ENCODE results near the gene PTPN22. TPM values are rescaled to one million over a fixed set of nuclear protein-coding genes. Genes with fewer than 3 reads are reported as not detected.
"Not testable (repeated sequence)": the region's sequence is repeated elsewhere in the genome, so short reads cannot be mapped to it uniquely, and the experiment has no call there.

Gene PTPN22
- total and polyA plus RNA-seq, 9 donors, result 0.24 to 4.2 (median 1.6) TPM

DNA sequence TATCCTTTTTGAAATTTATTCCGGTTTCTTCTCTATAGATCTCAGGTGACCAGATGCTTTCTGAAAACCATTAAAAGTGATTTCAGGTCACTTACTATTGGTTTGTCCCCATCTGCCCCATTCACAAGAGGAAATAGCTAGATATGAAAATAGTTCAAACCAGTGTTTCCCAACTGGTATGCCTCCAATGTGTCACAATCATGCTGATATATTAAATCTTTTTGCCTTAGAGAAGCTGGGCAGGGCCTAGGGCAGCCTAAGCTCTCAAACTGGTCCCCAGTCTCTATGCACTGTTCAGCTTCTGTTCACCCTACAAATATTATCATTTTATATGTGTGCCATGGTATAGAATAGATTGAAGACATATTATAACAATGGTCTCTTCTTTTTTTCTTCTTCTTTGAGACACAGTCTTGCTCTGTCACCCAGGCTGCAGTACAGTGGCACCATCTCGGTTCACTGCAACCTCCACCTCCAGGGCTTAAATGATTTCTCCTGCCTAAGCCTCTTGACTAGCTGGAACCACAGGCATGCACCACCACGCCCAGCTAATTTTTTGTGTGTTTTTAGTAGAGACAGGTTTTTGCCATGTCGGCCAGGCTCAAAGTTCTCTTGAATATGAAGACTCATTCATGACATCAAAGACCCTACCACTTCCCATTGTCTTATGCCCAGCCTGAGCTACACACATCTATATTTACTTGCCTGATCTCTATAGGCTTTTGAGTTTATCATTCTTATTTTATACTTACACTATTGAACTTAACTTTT, 15.7 kb downstream of the PTPN22 start:
- no peaks in the 10 kb centered on the region for H3K9me3 ChIP-seq
- intact Hi-C loops (cut with DNase I), result no loop called here
- 95 to 97% (median 95%) methylated on average over 4 of the region's 4 CpGs for WGBS, 3 donors
- H3K27ac ChIP-seq, result no peak overlapping the region
- no peaks in the 10 kb centered on the region for H3K27me3 ChIP-seq
- TF ChIP-seq EP300 (IDR thresholded peaks at IDR 0.05), result no peak
- no peak for TF ChIP-seq POLR2A (IDR thresholded peaks at IDR 0.05)
- TF ChIP-seq, protein P1, sequence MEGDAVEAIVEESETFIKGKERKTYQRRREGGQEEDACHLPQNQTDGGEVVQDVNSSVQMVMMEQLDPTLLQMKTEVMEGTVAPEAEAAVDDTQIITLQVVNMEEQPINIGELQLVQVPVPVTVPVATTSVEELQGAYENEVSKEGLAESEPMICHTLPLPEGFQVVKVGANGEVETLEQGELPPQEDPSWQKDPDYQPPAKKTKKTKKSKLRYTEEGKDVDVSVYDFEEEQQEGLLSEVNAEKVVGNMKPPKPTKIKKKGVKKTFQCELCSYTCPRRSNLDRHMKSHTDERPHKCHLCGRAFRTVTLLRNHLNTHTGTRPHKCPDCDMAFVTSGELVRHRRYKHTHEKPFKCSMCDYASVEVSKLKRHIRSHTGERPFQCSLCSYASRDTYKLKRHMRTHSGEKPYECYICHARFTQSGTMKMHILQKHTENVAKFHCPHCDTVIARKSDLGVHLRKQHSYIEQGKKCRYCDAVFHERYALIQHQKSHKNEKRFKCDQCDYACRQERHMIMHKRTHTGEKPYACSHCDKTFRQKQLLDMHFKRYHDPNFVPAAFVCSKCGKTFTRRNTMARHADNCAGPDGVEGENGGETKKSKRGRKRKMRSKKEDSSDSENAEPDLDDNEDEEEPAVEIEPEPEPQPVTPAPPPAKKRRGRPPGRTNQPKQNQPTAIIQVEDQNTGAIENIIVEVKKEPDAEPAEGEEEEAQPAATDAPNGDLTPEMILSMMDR (IDR thresholded peaks at IDR 0.05), result no peak
- DNase-seq, result no peak
- no peak overlapping the region for H3K4me3 ChIP-seq
- no peaks in the 10 kb centered on the region for H3K36me3 ChIP-seq
- H3K4me1 ChIP-seq (ENCODE audit: insufficient read depth), result no peaks in the 10 kb centered on the region

DNA sequence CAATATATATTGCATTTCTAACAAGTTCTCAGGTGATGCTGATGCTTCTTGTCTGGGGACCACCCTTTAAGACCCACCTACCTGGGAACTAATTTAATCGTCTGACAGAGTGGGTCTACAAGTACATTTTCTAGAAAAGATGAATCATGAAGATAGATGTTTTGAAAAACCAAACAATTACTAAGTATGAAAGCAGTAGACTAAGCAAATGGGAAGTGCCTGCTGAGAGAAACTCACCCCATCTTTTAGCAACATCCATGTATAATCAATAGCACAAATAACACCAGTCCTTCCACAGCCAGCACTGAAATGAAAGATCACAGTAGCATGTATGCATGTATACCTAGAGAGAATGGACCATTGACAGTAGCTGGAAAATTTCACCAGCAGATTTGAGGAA, 17.3 kb downstream of the PTPN22 start:
- DNase-seq, result no peak
- no peak overlapping the region for H3K4me3 ChIP-seq
- no peaks in the 10 kb centered on the region for H3K9me3 ChIP-seq
- TF ChIP-seq EP300 (IDR thresholded peaks at IDR 0.05), result no peak
- no peak for TF ChIP-seq POLR2A (IDR thresholded peaks at IDR 0.05)
- TF ChIP-seq, protein P1 (IDR thresholded peaks at IDR 0.05), result no peak
- H3K4me1 ChIP-seq (ENCODE audit: insufficient read depth), result no peaks in the 10 kb centered on the region
- H3K27me3 ChIP-seq, result no peaks in the 10 kb centered on the region
- H3K36me3 ChIP-seq, result no peaks in the 10 kb centered on the region
- 39 to 96% (median 90%) methylated on average over 1 of the region's 1 CpG for WGBS, 3 donors
- H3K27ac ChIP-seq, result no peak overlapping the region
- intact Hi-C loops (cut with DNase I), result no loop called here

DNA sequence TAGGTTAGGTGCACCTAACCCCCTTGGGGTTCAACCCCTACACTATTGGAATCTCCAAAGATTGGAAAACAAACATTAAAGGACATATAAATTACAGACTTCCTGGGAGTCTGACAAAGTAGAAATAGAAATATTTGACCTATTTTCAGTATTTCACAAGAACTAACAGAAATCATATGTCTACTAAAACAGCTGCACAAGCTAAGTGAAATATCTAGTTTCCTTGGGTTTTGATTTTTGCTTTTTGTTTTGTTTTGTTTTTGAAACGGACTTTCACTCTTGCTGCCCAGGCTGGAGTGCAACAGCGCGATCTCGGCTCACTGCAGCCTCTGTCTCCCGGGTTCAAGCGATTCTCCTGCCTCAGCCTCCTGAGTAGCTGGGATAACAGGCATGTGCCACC, 18.8 kb downstream of the PTPN22 start:
- H3K4me1 ChIP-seq (ENCODE audit: insufficient read depth); H3K9me3 ChIP-seq; H3K27me3 ChIP-seq; H3K27ac ChIP-seq; H3K36me3 ChIP-seq; DNase-seq; intact Hi-C loops (cut with DNase I); H3K4me3 ChIP-seq: not testable (repeated sequence)
- 23 to 48% (median 24%) methylated on average over 6 of the region's 6 CpGs for WGBS, 3 donors

DNA sequence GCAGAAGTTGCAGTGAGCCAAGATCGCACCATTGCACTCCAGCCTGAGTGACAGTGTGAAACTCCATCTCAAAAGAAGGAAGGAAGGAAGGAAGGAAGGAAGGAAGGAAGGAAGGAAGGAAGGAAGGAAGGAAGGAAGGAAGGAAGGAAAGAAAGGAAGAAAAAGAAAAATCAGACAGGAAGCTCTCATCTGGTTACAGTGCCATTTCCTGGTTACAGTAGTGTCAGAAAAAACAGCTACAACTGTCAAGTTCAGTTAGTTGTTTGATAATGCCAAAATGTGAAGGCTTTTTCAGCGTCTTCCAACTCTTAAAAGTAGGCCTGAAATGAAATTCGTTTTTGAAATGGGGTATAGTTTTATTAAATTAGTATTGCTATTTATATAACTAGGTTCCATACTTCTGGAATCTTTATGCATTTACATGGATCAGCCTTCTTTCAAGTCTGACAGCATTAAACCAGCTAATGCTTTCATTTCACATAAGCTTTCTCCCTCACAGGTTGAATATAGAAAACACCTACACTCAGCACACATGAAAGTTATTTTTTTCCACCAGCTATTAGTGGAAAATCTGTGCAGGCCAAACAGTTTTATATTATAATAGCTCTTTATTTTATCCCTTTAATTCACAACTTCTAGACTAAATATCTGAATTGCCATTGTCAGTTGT, 21.2 kb downstream of the PTPN22 start:
- Histone ChIP-seq H3K4me1 (ENCODE audit: insufficient read depth) (no peaks in the 10 kb centered on the region), H3K4me3 (no peak overlapping the region), H3K9me3 (no peaks in the 10 kb centered on the region), H3K27ac (no peak overlapping the region), H3K27me3 (no peaks in the 10 kb centered on the region), H3K36me3 (no peaks in the 10 kb centered on the region)
- intact Hi-C loops (cut with DNase I), result no loop called here
- 81 to 87% (median 85%) methylated on average over 3 of the region's 3 CpGs for WGBS, 3 donors
- no peak for DNase-seq
- TF ChIP-seq, protein P1 (IDR thresholded peaks at IDR 0.05), result no peak
- TF ChIP-seq POLR2A (IDR thresholded peaks at IDR 0.05) (no peak), EP300 (IDR thresholded peaks at IDR 0.05) (no peak)

DNA sequence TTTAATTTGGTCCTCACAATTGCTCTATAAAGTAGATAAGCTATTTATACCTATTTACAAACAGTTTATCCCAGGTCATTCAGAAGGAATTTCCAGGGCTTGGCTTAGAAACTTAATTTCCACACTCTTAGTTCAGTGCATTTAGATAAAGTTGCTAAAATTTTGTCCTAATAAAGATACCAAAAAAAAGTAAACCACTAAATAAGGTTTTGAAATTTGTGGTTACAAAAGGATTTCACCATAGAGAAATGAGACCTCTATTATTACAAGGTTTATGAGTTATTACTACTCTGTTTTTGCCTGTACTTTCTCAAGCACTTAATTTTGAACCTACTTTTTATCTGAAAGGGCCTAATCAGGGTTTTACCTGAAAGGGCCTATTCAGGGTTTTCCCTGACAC, 22.4 kb downstream of the PTPN22 start:
- H3K27ac ChIP-seq, result no peak overlapping the region
- no peak overlapping the region for H3K4me3 ChIP-seq
- no peaks in the 10 kb centered on the region for H3K4me1 ChIP-seq (ENCODE audit: insufficient read depth)
- TF ChIP-seq POLR2A (IDR thresholded peaks at IDR 0.05) (no peak), EP300 (IDR thresholded peaks at IDR 0.05) (no peak)
- TF ChIP-seq, protein P1 (IDR thresholded peaks at IDR 0.05), result no peak
- no peaks in the 10 kb centered on the region for H3K9me3 ChIP-seq
- intact Hi-C loops (cut with DNase I), result loop anchor here in 1 of 4 donors (10.0 kb wide), 1 partner anchor 46 kb away; no protein-coding TSS in a partner anchor
- no peaks in the 10 kb centered on the region for H3K27me3 ChIP-seq
- no peak for DNase-seq
- no peaks in the 10 kb centered on the region for H3K36me3 ChIP-seq
